ENCODE data around the gene STRN. TPM values are rescaled to one million over a fixed set of nuclear protein-coding genes. Genes with fewer than 3 reads are reported as not detected.

Gene STRN
- total RNA-seq, 2 experiments from 2014 or later = 30.8 TPM

GRCh38 chr2:36812196-36812595 is 154.1 kb downstream of the STRN start:
- Mint-ChIP-seq H3K4me1 (peaks cover 1% of the 10 kb centered on the region), H3K27ac (no peak overlapping the region), H3K4me3 (no peak overlapping the region), H3K9me3 (no peaks in the 10 kb centered on the region), H3K27me3 (no peaks in the 10 kb centered on the region), H3K36me3 (no peaks in the 10 kb centered on the region)
- DNase-seq = no peak

GRCh38 chr2:36811071-36811470 is 155.3 kb downstream of the STRN start:
- no peaks in the 10 kb centered on the region for H3K9me3 Mint-ChIP-seq
- no peak overlapping the region for H3K27ac Mint-ChIP-seq
- no peak for DNase-seq
- no peaks in the 10 kb centered on the region for H3K27me3 Mint-ChIP-seq
- no peak overlapping the region for H3K4me3 Mint-ChIP-seq
- H3K4me1 Mint-ChIP-seq = no peaks in the 10 kb centered on the region
- H3K36me3 Mint-ChIP-seq = no peaks in the 10 kb centered on the region

- Mint-ChIP-seq H3K36me3 (no peaks in the 10 kb centered on the region), H3K9me3 (no peaks in the 10 kb centered on the region), H3K27ac (no peak overlapping the region), H3K4me3 (no peak overlapping the region), H3K27me3 (no peaks in the 10 kb centered on the region), H3K4me1 (no peaks in the 10 kb centered on the region)
- DNase-seq = no peak
Measured at GRCh38 chr2:36809069-36809445, 157.3 kb downstream of the STRN start.

GRCh38 chr2:36808386-36809068 is 157.8 kb downstream of the STRN start:
- no peaks in the 10 kb centered on the region for H3K9me3 Mint-ChIP-seq
- H3K27me3 Mint-ChIP-seq = no peaks in the 10 kb centered on the region
- H3K4me3 Mint-ChIP-seq = no peak overlapping the region
- H3K36me3 Mint-ChIP-seq = no peaks in the 10 kb centered on the region
- H3K4me1 Mint-ChIP-seq = no peaks in the 10 kb centered on the region
- H3K27ac Mint-ChIP-seq = no peak overlapping the region
- no peak for DNase-seq

GRCh38 chr2:36807223-36807886 is 159.0 kb downstream of the STRN start:
- Mint-ChIP-seq H3K27me3 (no peaks in the 10 kb centered on the region), H3K4me3 (no peak overlapping the region), H3K9me3 (no peaks in the 10 kb centered on the region), H3K36me3 (no peaks in the 10 kb centered on the region), H3K27ac (no peak overlapping the region), H3K4me1 (no peaks in the 10 kb centered on the region)
- no peak for DNase-seq

- Mint-ChIP-seq H3K27ac (no peak overlapping the region), H3K4me3 (no peak overlapping the region), H3K27me3 (no peaks in the 10 kb centered on the region), H3K4me1 (no peaks in the 10 kb centered on the region), H3K9me3 (no peaks in the 10 kb centered on the region), H3K36me3 (no peaks in the 10 kb centered on the region)
- DNase-seq = no peak
Measured at GRCh38 chr2:36805635-36806224, 160.6 kb downstream of the STRN start.

GRCh38 chr2:36802952-36803351 is 163.4 kb downstream of the STRN start:
- H3K27me3 Mint-ChIP-seq = no peaks in the 10 kb centered on the region
- H3K4me1 Mint-ChIP-seq = no peaks in the 10 kb centered on the region
- H3K4me3 Mint-ChIP-seq = no peak overlapping the region
- H3K36me3 Mint-ChIP-seq = no peaks in the 10 kb centered on the region
- H3K9me3 Mint-ChIP-seq = no peaks in the 10 kb centered on the region
- no peak for DNase-seq
- no peak overlapping the region for H3K27ac Mint-ChIP-seq

- Mint-ChIP-seq H3K27ac (no peak overlapping the region), H3K4me3 (no peak overlapping the region), H3K4me1 (no peaks in the 10 kb centered on the region), H3K36me3 (no peaks in the 10 kb centered on the region), H3K9me3 (no peaks in the 10 kb centered on the region), H3K27me3 (no peaks in the 10 kb centered on the region)
- DNase-seq = no peak
Measured at GRCh38 chr2:36801088-36801487, 165.2 kb downstream of the STRN start.

GRCh38 chr2:36800381-36800780 is 166.0 kb downstream of the STRN start:
- H3K27me3 Mint-ChIP-seq = no peaks in the 10 kb centered on the region
- H3K27ac Mint-ChIP-seq = no peak overlapping the region
- H3K4me3 Mint-ChIP-seq = no peak overlapping the region
- no peaks in the 10 kb centered on the region for H3K36me3 Mint-ChIP-seq
- H3K9me3 Mint-ChIP-seq = no peaks in the 10 kb centered on the region
- H3K4me1 Mint-ChIP-seq = no peaks in the 10 kb centered on the region
- DNase-seq = no peak

- Mint-ChIP-seq H3K9me3 (no peaks in the 10 kb centered on the region), H3K4me1 (no peaks in the 10 kb centered on the region), H3K27me3 (no peaks in the 10 kb centered on the region), H3K27ac (no peak overlapping the region), H3K36me3 (no peaks in the 10 kb centered on the region), H3K4me3 (no peak overlapping the region)
- no peak for DNase-seq
Measured at GRCh38 chr2:36798724-36799123, 167.6 kb downstream of the STRN start.

- Mint-ChIP-seq H3K27ac (no peak overlapping the region), H3K27me3 (no peaks in the 10 kb centered on the region), H3K9me3 (no peaks in the 10 kb centered on the region), H3K36me3 (no peaks in the 10 kb centered on the region), H3K4me3 (no peak overlapping the region), H3K4me1 (no peaks in the 10 kb centered on the region)
- DNase-seq = no peak
Measured at GRCh38 chr2:36797324-36798070, 168.8 kb downstream of the STRN start.

Other genes with a start within 250 kb of the STRN start
- 10 to 100 TPM; 14.5 to 14.6 TPM for gene HEATR5B, start 117.8 kb upstream of the STRN start, total RNA-seq
- 10 to 100 TPM; 12.5 to 14.6 TPM for gene GPATCH11, start 118.0 kb upstream of the STRN start, total RNA-seq
- gene EIF2AK2, start 190.4 kb upstream of the STRN start, total RNA-seq = 10 to 100 TPM; 68.7 to 74.8 TPM
- not detected for gene SULT6B1, start 222.1 kb upstream of the STRN start, total RNA-seq
- gene CEBPZOS, start 230.0 kb upstream of the STRN start, total RNA-seq = 10 to 100 TPM; 37.3 to 38.8 TPM